Fibroblast of lung (primary cell): Measurements from ENCODE around the gene HMG20B.

Experiments
- EZH2 ChIP-seq: IDR thresholded peaks from 2 replicates; pipeline ENCODE4 v1.5.1; 2012; ENCODE audit warnings: low read length, control low read depth, mild to moderate bottlenecking; ENCODE audit errors: missing control alignments
- TF ChIP-seq, protein P1 (sequence below), 2 donors: IDR thresholded peaks in 1 of 2; conservative IDR thresholded peaks in 1 of 2; 1 replicate in 1 of 2; 2 replicates in 1 of 2; pipeline ENCODE4 v1.5.1; 2011 to 2012; ENCODE audit warnings: low read length in 2 of 2, control low read depth in 1 of 2, inconsistent platforms in 1 of 2, low read depth in 1 of 2, mild to moderate bottlenecking in 1 of 2

DNA sequence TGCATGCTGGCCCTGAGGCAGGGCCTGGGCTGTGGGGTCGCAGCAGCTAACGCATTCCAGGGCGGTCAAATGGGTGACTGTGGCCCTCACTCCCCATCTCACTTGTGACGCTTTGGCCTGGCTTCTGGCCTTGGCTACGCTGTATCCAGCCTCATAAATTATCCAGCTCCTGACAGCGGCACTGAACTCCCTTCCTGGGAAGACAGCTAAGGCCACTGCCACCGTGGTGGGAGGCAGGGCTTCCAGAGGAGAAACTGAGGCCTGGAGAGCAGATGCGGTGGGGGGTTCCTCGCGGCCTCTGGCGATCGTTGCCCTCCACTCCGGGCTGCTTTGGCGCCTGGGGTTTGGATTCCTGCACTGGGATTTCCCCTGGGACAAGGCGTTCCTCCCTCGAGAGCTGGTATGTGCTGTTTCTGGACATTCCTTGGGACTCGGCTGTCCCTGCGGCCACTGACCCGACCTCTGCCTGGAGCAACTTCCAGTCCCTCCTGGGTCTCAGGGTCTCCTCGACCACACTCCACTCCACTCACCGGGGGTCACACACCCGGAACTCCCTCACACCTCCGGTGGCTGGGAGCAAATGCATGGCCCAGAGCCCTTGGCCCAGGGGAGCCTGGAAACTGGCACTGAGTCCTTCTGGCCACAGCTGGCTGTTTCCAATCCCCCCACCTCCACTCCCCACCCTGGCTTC is 30.5 kb downstream of the HMG20B start:
- TF ChIP-seq, protein P1, sequence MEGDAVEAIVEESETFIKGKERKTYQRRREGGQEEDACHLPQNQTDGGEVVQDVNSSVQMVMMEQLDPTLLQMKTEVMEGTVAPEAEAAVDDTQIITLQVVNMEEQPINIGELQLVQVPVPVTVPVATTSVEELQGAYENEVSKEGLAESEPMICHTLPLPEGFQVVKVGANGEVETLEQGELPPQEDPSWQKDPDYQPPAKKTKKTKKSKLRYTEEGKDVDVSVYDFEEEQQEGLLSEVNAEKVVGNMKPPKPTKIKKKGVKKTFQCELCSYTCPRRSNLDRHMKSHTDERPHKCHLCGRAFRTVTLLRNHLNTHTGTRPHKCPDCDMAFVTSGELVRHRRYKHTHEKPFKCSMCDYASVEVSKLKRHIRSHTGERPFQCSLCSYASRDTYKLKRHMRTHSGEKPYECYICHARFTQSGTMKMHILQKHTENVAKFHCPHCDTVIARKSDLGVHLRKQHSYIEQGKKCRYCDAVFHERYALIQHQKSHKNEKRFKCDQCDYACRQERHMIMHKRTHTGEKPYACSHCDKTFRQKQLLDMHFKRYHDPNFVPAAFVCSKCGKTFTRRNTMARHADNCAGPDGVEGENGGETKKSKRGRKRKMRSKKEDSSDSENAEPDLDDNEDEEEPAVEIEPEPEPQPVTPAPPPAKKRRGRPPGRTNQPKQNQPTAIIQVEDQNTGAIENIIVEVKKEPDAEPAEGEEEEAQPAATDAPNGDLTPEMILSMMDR (conservative IDR thresholded peaks at IDR 0.05 in 1 of 2, IDR thresholded peaks at IDR 0.05 in 1 of 2; ENCODE audit: low read depth in 1 of 2, low read length in 2 of 2), result no peak
- no peak for TF ChIP-seq EZH2
